Esophagus muscularis mucosa (tissue), 3 donors: ENCODE measurements around the gene ZNF644.

ENCODE experiments used
- CTCF ChIP-seq, 3 experiments: fragments of 200-600 bp in 2 of 3; fragments of 450-650 bp in 1 of 3; sonication (generic) in 2 of 3; IDR thresholded peaks; one replicate each; pipeline ENCODE4 v1.5.1; 2017 to 2019; ENCODE audit warnings: antibody characterized with exemption in 3 of 3, mild to moderate bottlenecking in 2 of 3, moderate library complexity in 1 of 3
- POLR2AphosphoS5 ChIP-seq, 2 donors: sonication (generic); formaldehyde crosslinking; IDR thresholded peaks; one replicate each; pipeline ENCODE4 v1.6.1; 2017; ENCODE audit warnings: antibody characterized with exemption in 2 of 2

- TF ChIP-seq CTCF (IDR thresholded peaks at IDR 0.05) (no peak), POLR2AphosphoS5 (IDR thresholded peaks at IDR 0.05) (no peak)
Measured at GRCh38 chr1:90989302-90989701, 32.5 kb downstream of the ZNF644 start.
